BLaER1 treated with 17β-estradiol and CSF1 and Interleukin-3, amounts not matched to agents 10 nM and 100 nM (cell line): ENCODE measurements around the gene CCDC192.

Source experiments
- H3K27ac ChIP-seq, 11 experiments: shearing (Covaris generic); formaldehyde crosslinking; 2 replicates each; pipeline ENCODE4 v1.8.1; 2022
- H3K27me3 ChIP-seq, 11 experiments: shearing (Covaris generic); formaldehyde crosslinking; 2 replicates each; pipeline ENCODE4 v1.8.1; 2022
- H3K36me3 ChIP-seq, 11 experiments: shearing (Covaris generic); formaldehyde crosslinking; 2 replicates each; pipeline ENCODE4 v1.8.1; 2022
- H3K4me1 ChIP-seq, 10 experiments: shearing (Covaris generic); formaldehyde crosslinking; 2 replicates each; pipeline ENCODE4 v1.8.1; 2022
- H3K4me2 ChIP-seq, 11 experiments: shearing (Covaris generic); formaldehyde crosslinking; 2 replicates each; pipeline ENCODE4 v1.8.1; 2022
- H3K4me3 ChIP-seq, 10 experiments: shearing (Covaris generic); formaldehyde crosslinking; 2 replicates each; pipeline ENCODE4 v1.8.1; 2022
- H3K9ac ChIP-seq, 11 experiments: shearing (Covaris generic); formaldehyde crosslinking; 2 replicates each; pipeline ENCODE4 v1.8.1; 2022
- H3K9me3 ChIP-seq, 11 experiments: shearing (Covaris generic); formaldehyde crosslinking; replicated peaks in 1 of 11; 2 replicates each; pipeline ENCODE4 v1.8.1; 2022
- H4K20me1 ChIP-seq, 11 experiments: shearing (Covaris generic); formaldehyde crosslinking; 2 replicates each; pipeline ENCODE4 v1.8.1; 2022
- Cebpa-rat ChIP-seq, 11 experiments: shearing (Covaris generic); IDR thresholded peaks; 2 replicates each; pipeline ENCODE4 v1.8.1; 2022

CCDC192 gene

DNA sequence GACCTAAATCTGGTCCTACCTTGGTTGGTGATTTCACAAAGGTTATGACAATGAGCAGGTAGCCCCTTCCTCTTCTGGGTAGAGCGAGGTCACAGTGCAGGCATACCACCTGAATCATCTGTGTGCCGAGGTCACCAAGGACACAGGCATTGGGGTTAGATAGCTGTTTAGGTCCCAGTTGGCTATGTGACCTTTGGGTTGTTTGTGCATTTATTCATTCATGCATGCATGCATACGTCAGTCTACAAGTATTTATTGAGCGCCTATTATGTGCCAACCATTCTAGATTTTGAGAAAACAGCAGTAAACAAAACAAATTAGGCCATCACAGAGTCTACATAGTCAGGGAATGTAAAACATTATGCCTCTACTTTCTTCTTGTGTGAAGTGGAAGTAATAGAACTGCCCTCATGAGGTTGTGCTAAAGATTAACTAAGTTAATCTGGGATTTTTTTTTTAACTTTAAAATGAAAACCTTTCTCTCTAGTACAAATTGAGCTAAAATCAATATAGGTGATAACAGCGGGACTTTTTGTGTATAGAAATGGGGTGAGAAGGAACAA lies 275.6 kb downstream of the CCDC192 start:
- Histone ChIP-seq H3K27ac (no peak overlapping the region), H3K4me2 (no peak overlapping the region), H3K27me3 (no peaks in the 10 kb centered on the region), H3K4me3 (no peak overlapping the region), H3K9ac (no peak overlapping the region), H3K36me3 (0 out of 22 replicates have a peak, but pooled peaks cover 0 to 3% (median 0%) of the 10 kb centered on the region in 11 experiments), H4K20me1 (peaks cover 0 to 4% (median 0%) of the 10 kb centered on the region in 11 experiments; a peak in 1 of 22 replicates), H3K4me1 (no peaks in the 10 kb centered on the region), H3K9me3 (no peaks in the 10 kb centered on the region)
- no peak for TF ChIP-seq Cebpa-rat (IDR thresholded peaks at IDR 0.05)

GRCh38 chr5:127979475-127979874 lies 276.3 kb downstream of the CCDC192 start:
- peaks cover 0 to 4% (median 0%) of the 10 kb centered on the region in 11 experiments; a peak in 1 of 22 replicates for H4K20me1 ChIP-seq
- no peak overlapping the region for H3K9ac ChIP-seq
- no peak overlapping the region for H3K4me2 ChIP-seq
- H3K27ac ChIP-seq = no peak overlapping the region
- H3K4me3 ChIP-seq = no peak overlapping the region
- H3K27me3 ChIP-seq = no peaks in the 10 kb centered on the region
- no peaks in the 10 kb centered on the region for H3K9me3 ChIP-seq
- 0 out of 22 replicates have a peak, but pooled peaks cover 0 to 3% (median 0%) of the 10 kb centered on the region in 11 experiments for H3K36me3 ChIP-seq
- no peaks in the 10 kb centered on the region for H3K4me1 ChIP-seq
- TF ChIP-seq Cebpa-rat (IDR thresholded peaks at IDR 0.05) = no peak

DNA sequence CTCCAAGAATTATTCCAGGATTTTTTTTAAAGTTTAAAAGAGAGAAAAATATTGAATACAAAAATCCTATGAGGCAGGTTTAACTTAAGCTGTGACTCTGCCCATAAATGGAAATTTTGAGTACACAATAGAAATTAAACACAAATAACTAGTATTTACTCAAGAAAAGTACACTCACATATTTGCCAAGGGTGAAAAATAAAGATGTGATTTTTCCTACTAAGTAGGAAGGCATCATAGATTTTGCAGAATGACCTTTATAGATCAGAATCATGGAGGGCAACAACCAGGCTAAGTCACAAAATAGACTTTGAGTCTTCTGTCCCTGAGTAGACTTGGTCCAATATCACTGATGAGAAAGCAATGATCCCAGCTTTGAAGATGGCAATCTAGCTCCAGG lies 277.7 kb downstream of the CCDC192 start:
- H4K20me1 ChIP-seq = peaks cover 0 to 4% (median 0%) of the 10 kb centered on the region in 11 experiments; a peak in 1 of 22 replicates
- TF ChIP-seq Cebpa-rat (IDR thresholded peaks at IDR 0.05) = no peak
- no peak overlapping the region for H3K27ac ChIP-seq
- no peaks in the 10 kb centered on the region for H3K27me3 ChIP-seq
- H3K9me3 ChIP-seq = no peaks in the 10 kb centered on the region
- no peaks in the 10 kb centered on the region for H3K4me1 ChIP-seq
- no peak overlapping the region for H3K4me2 ChIP-seq
- H3K36me3 ChIP-seq = 0 out of 22 replicates have a peak, but pooled peaks cover 0 to 3% (median 0%) of the 10 kb centered on the region in 11 experiments
- no peak overlapping the region for H3K4me3 ChIP-seq
- no peak overlapping the region for H3K9ac ChIP-seq

DNA sequence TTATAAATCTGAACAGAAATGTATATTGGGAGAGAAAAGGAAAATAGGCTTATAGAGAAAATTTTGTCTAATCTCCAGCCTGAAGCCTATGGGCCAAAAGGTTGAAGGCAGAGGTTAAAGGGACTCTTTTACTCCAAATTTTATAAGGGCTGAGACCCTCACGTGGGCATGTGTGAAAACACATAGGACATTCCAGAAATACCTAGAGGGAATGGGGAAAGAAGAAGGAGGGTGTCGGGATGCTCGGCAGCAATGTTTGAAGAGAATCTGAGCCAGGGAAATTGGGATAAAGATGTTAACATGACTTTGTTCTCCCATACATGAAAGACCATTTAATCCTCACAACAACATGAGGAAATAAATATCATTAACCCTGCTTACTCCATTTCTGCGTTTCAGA lies 278.3 kb downstream of the CCDC192 start:
- Histone ChIP-seq H3K4me2 (no peak overlapping the region), H3K4me1 (no peaks in the 10 kb centered on the region), H3K27me3 (no peaks in the 10 kb centered on the region), H3K4me3 (no peak overlapping the region), H3K36me3 (0 out of 22 replicates have a peak, but pooled peaks cover 0 to 3% (median 0%) of the 10 kb centered on the region in 11 experiments), H4K20me1 (peaks cover 0 to 4% (median 0%) of the 10 kb centered on the region in 11 experiments; a peak in 1 of 22 replicates), H3K27ac (no peak overlapping the region), H3K9ac (no peak overlapping the region), H3K9me3 (no peaks in the 10 kb centered on the region)
- TF ChIP-seq Cebpa-rat (IDR thresholded peaks at IDR 0.05) = no peak

GRCh38 chr5:127985811-127986325 lies 282.7 kb downstream of the CCDC192 start:
- peaks cover 0 to 4% (median 0%) of the 10 kb centered on the region in 11 experiments; a peak in 1 of 22 replicates for H4K20me1 ChIP-seq
- no peaks in the 10 kb centered on the region for H3K4me1 ChIP-seq
- H3K9me3 ChIP-seq = no peaks in the 10 kb centered on the region
- no peak overlapping the region for H3K4me2 ChIP-seq
- no peaks in the 10 kb centered on the region for H3K27me3 ChIP-seq
- H3K27ac ChIP-seq = no peak overlapping the region
- no peak overlapping the region for H3K9ac ChIP-seq
- no peak overlapping the region for H3K4me3 ChIP-seq
- 0 out of 22 replicates have a peak, but pooled peaks cover 0 to 3% (median 0%) of the 10 kb centered on the region in 11 experiments for H3K36me3 ChIP-seq
- TF ChIP-seq Cebpa-rat (IDR thresholded peaks at IDR 0.05) = no peak

DNA sequence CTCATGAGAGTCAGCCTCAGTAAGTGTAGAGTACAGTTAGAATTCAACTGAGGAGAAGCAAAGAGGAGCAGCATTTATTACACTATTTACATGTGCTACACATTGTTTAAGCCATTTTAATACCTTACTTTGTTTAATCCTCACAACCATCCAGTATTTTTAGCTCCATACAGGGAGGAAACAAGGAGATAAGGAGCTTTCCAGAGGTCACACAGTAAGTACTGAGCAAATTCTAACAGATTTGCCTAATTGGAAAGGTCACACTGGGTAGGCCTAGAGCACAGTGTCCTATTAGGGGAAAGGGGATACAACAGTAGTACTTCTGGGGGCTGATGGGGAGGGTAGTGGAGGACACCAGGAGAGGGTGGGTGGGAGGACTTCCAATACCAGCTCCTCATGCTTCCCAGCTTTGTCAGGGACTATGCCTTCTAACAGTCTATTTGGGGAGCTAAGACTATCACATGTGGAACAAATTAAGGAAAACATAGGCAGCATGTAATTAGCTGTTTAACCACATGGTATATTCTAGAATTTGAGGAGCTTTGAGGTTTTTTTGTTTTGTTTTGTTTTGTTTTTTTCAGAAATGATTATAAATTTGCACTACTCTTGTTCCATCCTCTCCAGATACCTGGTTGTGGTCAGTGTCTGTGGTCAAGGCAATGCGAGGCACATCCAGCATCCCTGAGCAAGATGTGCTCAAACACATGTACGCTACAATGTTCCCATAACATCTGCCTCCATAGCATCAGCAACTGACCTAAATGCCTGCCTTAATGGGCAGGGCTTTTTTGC lies 284.4 kb downstream of the CCDC192 start:
- no peak overlapping the region for H3K27ac ChIP-seq
- peaks cover 0 to 4% (median 0%) of the 10 kb centered on the region in 11 experiments; a peak in 1 of 22 replicates for H4K20me1 ChIP-seq
- no peak overlapping the region for H3K4me2 ChIP-seq

DNA sequence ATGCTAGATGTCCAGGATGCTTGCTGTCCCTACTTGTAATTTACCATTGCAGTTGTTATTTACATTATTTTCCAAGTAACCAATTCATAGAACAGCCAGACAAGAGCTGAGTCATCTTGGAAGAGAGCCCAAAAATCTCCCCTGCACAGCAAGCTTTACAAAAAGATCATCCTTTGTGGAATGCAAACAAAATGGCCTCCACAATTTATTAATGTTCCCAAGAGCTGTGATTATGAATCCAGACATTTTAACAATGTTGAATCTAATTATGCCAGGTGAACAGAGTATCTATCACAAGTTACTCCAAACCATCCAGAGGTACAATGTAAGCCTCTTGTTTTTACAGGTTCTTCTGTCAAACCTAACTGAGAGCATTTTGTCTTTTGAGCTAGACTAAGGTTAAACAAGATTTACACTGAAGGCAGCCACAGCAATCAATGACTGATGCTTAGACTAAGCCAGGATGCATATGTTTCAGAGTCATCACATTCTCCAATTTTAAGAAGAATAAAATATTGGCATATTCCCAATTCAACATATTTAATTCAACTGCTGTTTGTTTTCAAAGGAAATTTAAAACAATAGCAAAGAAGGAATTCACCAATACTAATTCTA lies 285.1 kb downstream of the CCDC192 start:
- H3K27ac ChIP-seq = no peak overlapping the region
- H3K4me1 ChIP-seq = no peaks in the 10 kb centered on the region
- H3K9ac ChIP-seq = no peak overlapping the region
- no peak overlapping the region for H3K4me2 ChIP-seq
- no peak overlapping the region for H3K4me3 ChIP-seq
- H3K36me3 ChIP-seq = no peaks in the 10 kb centered on the region
- TF ChIP-seq Cebpa-rat (IDR thresholded peaks at IDR 0.05) = no peak
- no peaks in the 10 kb centered on the region for H3K27me3 ChIP-seq
- H4K20me1 ChIP-seq = no peaks in the 10 kb centered on the region
- no peaks in the 10 kb centered on the region for H3K9me3 ChIP-seq

More for the DNA sequence above, 284.4 kb downstream of the CCDC192 start:
- Histone ChIP-seq H3K4me1 (no peaks in the 10 kb centered on the region), H3K36me3 (0 out of 22 replicates have a peak, but pooled peaks cover 0 to 3% (median 0%) of the 10 kb centered on the region in 11 experiments), H3K4me3 (no peak overlapping the region), H3K27me3 (no peaks in the 10 kb centered on the region), H3K9me3 (no peaks in the 10 kb centered on the region), H3K9ac (no peak overlapping the region)
- TF ChIP-seq Cebpa-rat (IDR thresholded peaks at IDR 0.05) = no peak
